ENCODE results near the gene ACTL8. TPM values are rescaled to one million over a fixed set of nuclear protein-coding genes. Genes with fewer than 3 reads are reported as not detected.

Gene ACTL8
- total RNA-seq, 4 donors from 2014 or later, result not detected

DNA sequence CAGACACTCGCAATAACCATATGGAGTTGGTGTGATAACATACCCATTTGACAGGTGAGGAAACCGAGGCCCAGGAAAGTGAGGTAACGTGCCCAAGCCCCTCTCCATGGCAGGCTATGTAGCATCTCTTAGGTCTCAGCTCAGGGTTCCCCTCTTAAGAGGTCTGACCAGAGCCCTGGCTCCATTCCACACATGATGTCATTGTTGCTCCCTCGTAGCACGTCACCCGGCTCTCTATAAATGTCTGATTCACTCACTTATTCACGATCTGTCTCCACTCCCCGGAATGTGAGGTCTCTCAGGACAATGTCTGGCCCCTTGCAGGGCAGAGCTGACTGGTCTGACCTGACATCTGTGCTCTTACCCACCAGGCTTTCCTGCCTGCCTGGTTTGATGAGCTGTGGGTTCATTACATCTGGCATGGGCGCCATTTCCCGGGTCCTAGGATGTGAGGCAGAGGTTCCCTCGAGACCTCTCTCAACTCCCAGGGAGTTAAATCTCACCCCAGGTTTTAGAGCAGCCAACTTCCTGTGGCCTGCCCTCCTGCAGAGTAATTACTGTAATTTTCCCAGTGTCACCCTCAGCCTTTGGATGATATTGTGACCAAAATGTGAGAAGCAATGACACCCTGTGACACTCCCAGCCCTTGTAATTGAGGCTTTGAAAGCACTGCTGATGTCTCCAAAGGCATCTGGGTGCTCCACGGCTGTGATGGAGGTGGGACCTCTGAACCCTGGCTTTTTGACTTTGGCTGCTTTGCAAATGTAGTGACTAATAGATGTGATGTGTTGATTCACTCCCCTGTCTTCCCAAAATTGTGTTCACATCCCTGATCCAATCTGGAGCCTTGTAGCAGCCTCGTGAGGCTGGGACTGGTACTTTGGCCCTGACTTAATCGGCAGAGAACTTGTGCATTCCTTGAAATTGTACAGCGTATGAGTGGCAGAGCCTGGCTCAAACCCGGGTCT lies 10.6 kb downstream of the ACTL8 start:
- intact Hi-C loops (cut with DNase I; ENCODE audit: low total_unique reads) (no loop called here), in situ Hi-C loops (cut with MboI; ENCODE audit: low sequenced_read_pairs in 4 of 4) (no loop called here)
- DNase-seq, result no peak
- peaks cover 0 to 8% (median 5%) of the 10 kb centered on the region in 3 donors for H3K27me3 ChIP-seq
- H3K9me3 ChIP-seq, result no peaks in the 10 kb centered on the region
- H3K4me1 ChIP-seq, result no peaks in the 10 kb centered on the region
- H3K36me3 ChIP-seq, result no peaks in the 10 kb centered on the region
- no peak overlapping the region for H3K27ac ChIP-seq
- ATAC-seq, result no peak
- TF ChIP-seq, protein P1, sequence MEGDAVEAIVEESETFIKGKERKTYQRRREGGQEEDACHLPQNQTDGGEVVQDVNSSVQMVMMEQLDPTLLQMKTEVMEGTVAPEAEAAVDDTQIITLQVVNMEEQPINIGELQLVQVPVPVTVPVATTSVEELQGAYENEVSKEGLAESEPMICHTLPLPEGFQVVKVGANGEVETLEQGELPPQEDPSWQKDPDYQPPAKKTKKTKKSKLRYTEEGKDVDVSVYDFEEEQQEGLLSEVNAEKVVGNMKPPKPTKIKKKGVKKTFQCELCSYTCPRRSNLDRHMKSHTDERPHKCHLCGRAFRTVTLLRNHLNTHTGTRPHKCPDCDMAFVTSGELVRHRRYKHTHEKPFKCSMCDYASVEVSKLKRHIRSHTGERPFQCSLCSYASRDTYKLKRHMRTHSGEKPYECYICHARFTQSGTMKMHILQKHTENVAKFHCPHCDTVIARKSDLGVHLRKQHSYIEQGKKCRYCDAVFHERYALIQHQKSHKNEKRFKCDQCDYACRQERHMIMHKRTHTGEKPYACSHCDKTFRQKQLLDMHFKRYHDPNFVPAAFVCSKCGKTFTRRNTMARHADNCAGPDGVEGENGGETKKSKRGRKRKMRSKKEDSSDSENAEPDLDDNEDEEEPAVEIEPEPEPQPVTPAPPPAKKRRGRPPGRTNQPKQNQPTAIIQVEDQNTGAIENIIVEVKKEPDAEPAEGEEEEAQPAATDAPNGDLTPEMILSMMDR (IDR thresholded peaks at IDR 0.05 in 4 of 5, conservative IDR thresholded peaks at IDR 0.05 in 1 of 5), result no peak
- TF ChIP-seq POLR2A (IDR thresholded peaks at IDR 0.05), result no peak
- H3K4me3 ChIP-seq, result no peak overlapping the region

DNA sequence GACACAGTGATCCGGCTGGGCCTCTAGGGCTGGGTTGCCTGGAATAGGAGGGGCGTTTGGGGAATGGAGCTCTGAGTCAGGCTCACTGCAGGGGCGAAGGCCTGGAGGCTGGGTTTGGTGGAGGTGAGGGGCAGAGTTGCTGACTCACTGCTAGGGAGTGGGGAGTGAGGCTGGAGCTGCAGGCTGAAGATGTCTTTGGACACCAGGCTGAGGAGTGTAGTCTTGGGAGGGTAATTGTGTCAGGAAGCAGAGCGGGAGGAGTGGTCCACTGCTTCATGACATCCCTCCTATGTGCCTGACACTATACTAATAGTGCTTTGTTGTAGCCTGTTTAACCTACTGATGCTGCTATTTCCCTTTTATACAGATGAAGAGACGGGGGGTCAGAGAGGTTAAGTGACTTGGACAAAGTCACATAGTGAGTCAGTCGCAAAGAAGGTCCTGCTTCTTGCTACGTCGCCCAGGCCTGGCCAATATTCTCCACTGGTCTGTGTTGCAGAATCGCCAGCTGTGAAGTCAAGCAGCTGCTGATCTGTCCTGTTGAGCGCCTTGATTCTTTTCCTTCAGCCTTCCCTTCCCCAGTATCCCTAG lies 13.6 kb downstream of the ACTL8 start:
- Histone ChIP-seq H3K27ac (no peak overlapping the region), H3K27me3 (peaks cover 0 to 8% (median 5%) of the 10 kb centered on the region in 3 donors), H3K36me3 (no peaks in the 10 kb centered on the region), H3K4me3 (no peak overlapping the region), H3K4me1 (no peaks in the 10 kb centered on the region), H3K9me3 (no peaks in the 10 kb centered on the region)
- no peak for TF ChIP-seq POLR2A (IDR thresholded peaks at IDR 0.05)
- TF ChIP-seq, protein P1 (IDR thresholded peaks at IDR 0.05 in 4 of 5, conservative IDR thresholded peaks at IDR 0.05 in 1 of 5), result no peak
- in situ Hi-C loops (cut with MboI; ENCODE audit: low sequenced_read_pairs in 4 of 4), result no loop called here
- intact Hi-C loops (cut with DNase I; ENCODE audit: low total_unique reads), result no loop called here
- DNase-seq (no peak), ATAC-seq (no peak)

DNA sequence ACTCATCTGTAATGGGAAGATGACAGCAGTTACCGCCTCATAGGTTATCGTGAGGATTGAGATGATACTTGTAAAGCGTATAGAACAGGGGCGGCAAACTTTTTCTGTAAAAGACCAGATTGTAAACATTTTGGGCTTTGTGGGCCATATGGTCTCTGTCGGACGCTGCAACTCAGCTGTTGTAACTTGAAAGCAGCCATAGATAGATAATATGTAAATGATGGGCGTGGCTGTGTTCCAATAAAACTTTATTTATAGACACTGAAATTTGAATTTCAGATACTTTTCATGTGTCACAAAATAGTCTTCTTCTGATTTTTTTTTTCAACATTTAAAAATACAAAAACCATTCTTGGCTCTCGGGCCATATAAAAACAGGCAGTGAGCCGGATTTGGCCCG lies 15.8 kb downstream of the ACTL8 start:
- ATAC-seq, result no peak
- in situ Hi-C loops (cut with MboI; ENCODE audit: low sequenced_read_pairs in 4 of 4), result no loop called here
- Histone ChIP-seq H3K36me3 (no peaks in the 10 kb centered on the region), H3K4me3 (no peak overlapping the region), H3K27me3 (no peaks in the 10 kb centered on the region), H3K27ac (no peak overlapping the region), H3K4me1 (no peaks in the 10 kb centered on the region), H3K9me3 (no peaks in the 10 kb centered on the region)
- intact Hi-C loops (cut with DNase I; ENCODE audit: low total_unique reads), result no loop called here
- TF ChIP-seq, protein P1 (IDR thresholded peaks at IDR 0.05 in 4 of 5, conservative IDR thresholded peaks at IDR 0.05 in 1 of 5), result no peak
- no peak for TF ChIP-seq POLR2A (IDR thresholded peaks at IDR 0.05)
- no peak for DNase-seq

DNA sequence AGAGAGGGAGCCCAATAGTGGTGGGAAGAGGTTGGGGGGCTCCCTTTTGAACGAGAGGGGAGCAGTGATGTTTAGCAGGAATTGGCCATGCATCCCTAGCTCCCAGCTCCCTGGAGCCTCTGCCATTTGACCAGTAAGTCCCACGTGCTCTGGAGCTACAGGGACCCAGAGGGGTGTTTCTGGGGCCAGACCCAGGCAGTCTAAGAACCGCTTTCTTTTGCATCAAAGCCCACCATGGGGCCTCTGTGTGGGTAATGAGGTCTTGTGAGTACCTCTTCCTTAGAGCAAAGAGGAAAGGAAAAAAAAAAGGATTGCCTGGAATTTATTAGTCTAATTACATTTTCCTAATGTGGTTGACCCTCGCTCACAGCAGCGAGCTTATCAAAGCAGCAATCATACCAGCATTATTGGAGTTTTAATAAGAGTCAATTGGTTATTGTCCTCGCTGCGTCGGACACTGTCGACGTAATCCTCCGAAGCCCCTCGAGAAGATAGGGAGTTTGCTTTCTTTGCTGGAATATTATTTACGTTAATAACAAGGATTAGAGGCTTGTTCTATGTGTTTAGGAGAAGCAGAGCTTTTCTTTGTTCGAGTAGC lies 17.6 kb downstream of the ACTL8 start:
- no peak for ATAC-seq
- in situ Hi-C loops (cut with MboI; ENCODE audit: low sequenced_read_pairs in 4 of 4), result no loop called here

More for the DNA sequence above, 17.6 kb downstream of the ACTL8 start:
- Histone ChIP-seq H3K27ac (no peak overlapping the region), H3K27me3 (peaks cover 0 to 7% (median 2%) of the 10 kb centered on the region in 3 donors), H3K4me1 (no peaks in the 10 kb centered on the region), H3K9me3 (no peaks in the 10 kb centered on the region), H3K36me3 (no peaks in the 10 kb centered on the region), H3K4me3 (no peak overlapping the region)
- intact Hi-C loops (cut with DNase I; ENCODE audit: low total_unique reads), result no loop called here
- no peak for DNase-seq
- TF ChIP-seq, protein P1 (IDR thresholded peaks at IDR 0.05 in 4 of 5, conservative IDR thresholded peaks at IDR 0.05 in 1 of 5), result no peak
- no peak for TF ChIP-seq POLR2A (IDR thresholded peaks at IDR 0.05)
